Stimulated activated CD4-positive, alpha-beta T cell treated with anti-CD3 and anti-CD28 coated beads, Interleukin-1b, Interleukin-23, amount 100 ng/mL, for 1 hour (primary cell): ENCODE data around the gene AAR2.

Source experiments
- DNase-seq, 2 donors: peaks; one replicate each; pipeline ENCODE4 v3.0.0-alpha.2; 2020; ENCODE audit warnings: low read depth in 2 of 2

The AAR2 gene

GRCh38 chr20:36235892-36236785, at the start of gene AAR2:
AAR2 (plus strand) TSS chr20:36236478; CDS start chr20:36239869, 3,391 bp downstream.
- peak; percentile 34 to 69 for DNase-seq

- no peak for DNase-seq
These were observed 42.1 kb upstream of the AAR2 start for GRCh38 chr20:36193977-36194712.

- no peak for DNase-seq
These were observed 39.6 kb upstream of the AAR2 start for GRCh38 chr20:36196676-36197075.

GRCh38 chr20:36197271-36197670, 39.0 kb upstream of the AAR2 start:
- no peak for DNase-seq

GRCh38 chr20:36199345-36200257, 36.7 kb upstream of the AAR2 start:
- DNase-seq = peak; percentile 43 to 69

GRCh38 chr20:36200451-36200850, 35.8 kb upstream of the AAR2 start:
- DNase-seq = no peak

- no peak for DNase-seq
These were observed 35.1 kb upstream of the AAR2 start for GRCh38 chr20:36201198-36201597.

- DNase-seq = peak; percentile 55 to 71
These were observed 33.4 kb upstream of the AAR2 start for GRCh38 chr20:36202891-36203338.

- no peak for DNase-seq
These were observed 32.4 kb upstream of the AAR2 start for GRCh38 chr20:36203861-36204260.

- DNase-seq = no peak
These were observed 31.3 kb upstream of the AAR2 start for GRCh38 chr20:36205026-36205425.

- no peak for DNase-seq
These were observed 30.2 kb upstream of the AAR2 start for GRCh38 chr20:36206068-36206467.

- DNase-seq = no peak
These were observed 29.6 kb upstream of the AAR2 start for GRCh38 chr20:36206641-36207040.

GRCh38 chr20:36207602-36208001, 28.7 kb upstream of the AAR2 start:
- no peak for DNase-seq

- DNase-seq = no peak
These were observed 28.0 kb upstream of the AAR2 start for GRCh38 chr20:36208257-36208656.

- DNase-seq = no peak
These were observed 25.7 kb upstream of the AAR2 start for GRCh38 chr20:36210436-36211021.

- DNase-seq = no peak
These were observed 22.9 kb upstream of the AAR2 start for GRCh38 chr20:36213362-36213761.

- no peak for DNase-seq
These were observed 21.5 kb upstream of the AAR2 start for GRCh38 chr20:36214684-36215256.

- no peak for DNase-seq
These were observed 20.5 kb upstream of the AAR2 start for GRCh38 chr20:36215778-36216177.

GRCh38 chr20:36216314-36217025, 19.8 kb upstream of the AAR2 start:
- no peak for DNase-seq

GRCh38 chr20:36217226-36217625, 19.1 kb upstream of the AAR2 start:
- DNase-seq = no peak
